Vagina (tissue), 2 donors: ENCODE measurements around the gene PTPRD.

Experiments used
- POLR2A ChIP-seq, 2 donors: fragments of 450-650 bp; IDR thresholded peaks; one replicate each; pipeline ENCODE4 v1.6.1; 2017; ENCODE audit warnings: antibody characterized with exemption in 2 of 2, mild to moderate bottlenecking in 2 of 2, moderate library complexity in 2 of 2
- POLR2AphosphoS5 ChIP-seq, 2 donors: sonication (generic); formaldehyde crosslinking; IDR thresholded peaks; one replicate each; pipeline ENCODE4 v1.9.0; 2017; ENCODE audit warnings: antibody characterized with exemption in 2 of 2, mild to moderate bottlenecking in 2 of 2, low read depth in 1 of 2; ENCODE audit not compliant: insufficient read depth in 1 of 2
- TF ChIP-seq, protein P1 (sequence below), 3 experiments: fragments of 450-650 bp in 2 of 3; fragments of 200-600 bp in 1 of 3; sonication (generic) in 1 of 3; IDR thresholded peaks; one replicate each; pipeline ENCODE4 v1.5.1; 2017 to 2019; ENCODE audit warnings: antibody characterized with exemption in 3 of 3, mild to moderate bottlenecking in 2 of 3, moderate library complexity in 2 of 3

DNA sequence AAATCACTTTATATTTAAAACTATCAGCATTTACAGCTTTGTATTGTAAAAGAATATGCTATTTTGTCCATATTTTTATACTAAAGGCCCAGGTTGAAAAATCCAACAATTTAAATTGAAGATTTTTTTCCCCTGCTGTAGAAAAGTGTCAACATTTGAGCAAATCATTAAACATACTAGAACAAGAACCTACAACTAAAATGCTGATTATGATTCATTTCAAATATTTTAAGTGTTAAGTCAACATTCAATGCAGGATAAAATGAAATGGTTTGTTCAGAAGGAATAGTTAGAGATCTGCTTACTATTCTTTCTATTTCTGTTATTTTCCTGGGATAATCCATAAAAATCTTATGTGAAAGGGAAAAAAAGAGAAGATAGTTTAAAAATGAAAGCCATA is 1946.7 kb downstream of the PTPRD start:
- TF ChIP-seq, protein P1, sequence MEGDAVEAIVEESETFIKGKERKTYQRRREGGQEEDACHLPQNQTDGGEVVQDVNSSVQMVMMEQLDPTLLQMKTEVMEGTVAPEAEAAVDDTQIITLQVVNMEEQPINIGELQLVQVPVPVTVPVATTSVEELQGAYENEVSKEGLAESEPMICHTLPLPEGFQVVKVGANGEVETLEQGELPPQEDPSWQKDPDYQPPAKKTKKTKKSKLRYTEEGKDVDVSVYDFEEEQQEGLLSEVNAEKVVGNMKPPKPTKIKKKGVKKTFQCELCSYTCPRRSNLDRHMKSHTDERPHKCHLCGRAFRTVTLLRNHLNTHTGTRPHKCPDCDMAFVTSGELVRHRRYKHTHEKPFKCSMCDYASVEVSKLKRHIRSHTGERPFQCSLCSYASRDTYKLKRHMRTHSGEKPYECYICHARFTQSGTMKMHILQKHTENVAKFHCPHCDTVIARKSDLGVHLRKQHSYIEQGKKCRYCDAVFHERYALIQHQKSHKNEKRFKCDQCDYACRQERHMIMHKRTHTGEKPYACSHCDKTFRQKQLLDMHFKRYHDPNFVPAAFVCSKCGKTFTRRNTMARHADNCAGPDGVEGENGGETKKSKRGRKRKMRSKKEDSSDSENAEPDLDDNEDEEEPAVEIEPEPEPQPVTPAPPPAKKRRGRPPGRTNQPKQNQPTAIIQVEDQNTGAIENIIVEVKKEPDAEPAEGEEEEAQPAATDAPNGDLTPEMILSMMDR (IDR thresholded peaks at IDR 0.05): no peak
- TF ChIP-seq POLR2A (IDR thresholded peaks at IDR 0.05) (no peak), POLR2AphosphoS5 (IDR thresholded peaks at IDR 0.05; ENCODE audit: insufficient read depth in 1 of 2, low read depth in 1 of 2) (no peak)
